Nephron (organoid): Measurements from ENCODE around the gene DRD3.

Experiments
- H3K27ac Mint-ChIP-seq, 3 experiments: 2 replicates each; pipeline ENCODE4 v1.8.0; 2020; ENCODE audit warnings: mixed read lengths in 3 of 3, mild to moderate bottlenecking in 2 of 3, moderate library complexity in 1 of 3
- H3K27me3 Mint-ChIP-seq: 2 replicates; pipeline ENCODE4 v1.8.0; 2021; ENCODE audit warnings: low read depth, mild to moderate bottlenecking, moderate library complexity, mixed read lengths
- H3K36me3 Mint-ChIP-seq: 2 replicates; pipeline ENCODE4 v1.8.0; 2020; ENCODE audit warnings: low read depth, mixed read lengths
- H3K4me1 Mint-ChIP-seq: 2 replicates; pipeline ENCODE4 v1.8.0; 2020; ENCODE audit warnings: mixed read lengths
- H3K4me3 Mint-ChIP-seq, 3 experiments: 2 replicates each; pipeline ENCODE4 v1.8.0; 2020; ENCODE audit warnings: mild to moderate bottlenecking in 3 of 3, mixed read lengths in 3 of 3, moderate library complexity in 2 of 3
- H3K9me3 Mint-ChIP-seq: 2 replicates; pipeline ENCODE4 v1.8.0; 2020; ENCODE audit warnings: mixed read lengths
- TF ChIP-seq, protein P1 (sequence below), 3 experiments: fragments of 200-600 bp; sonication (generic); IDR thresholded peaks; one replicate each; pipeline ENCODE4 v1.5.0; 2021; ENCODE audit warnings: antibody characterized with exemption in 3 of 3; ENCODE audit not compliant: unreplicated experiment in 3 of 3

The DRD3 gene

DNA sequence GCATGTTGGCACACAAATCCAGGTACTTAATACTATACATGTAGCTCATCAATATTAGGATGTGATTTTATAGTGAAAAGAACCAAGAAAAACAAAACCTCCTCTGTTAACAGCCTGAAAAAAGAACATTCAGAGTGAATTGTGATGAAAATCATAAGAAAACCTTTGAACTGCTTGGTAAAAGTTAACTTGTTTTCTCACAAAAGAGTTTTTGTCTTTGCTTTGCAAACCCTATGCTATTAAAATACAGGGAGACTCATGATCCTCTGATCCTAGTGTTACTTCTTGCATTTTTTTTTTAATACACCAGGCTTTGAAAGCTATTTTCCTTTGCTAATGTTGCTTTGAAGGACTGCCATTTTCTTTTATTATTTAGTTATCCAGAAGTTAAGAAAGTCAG lies 98.7 kb downstream of the DRD3 start:
- no peaks in the 10 kb centered on the region for H3K27me3 Mint-ChIP-seq

DNA sequence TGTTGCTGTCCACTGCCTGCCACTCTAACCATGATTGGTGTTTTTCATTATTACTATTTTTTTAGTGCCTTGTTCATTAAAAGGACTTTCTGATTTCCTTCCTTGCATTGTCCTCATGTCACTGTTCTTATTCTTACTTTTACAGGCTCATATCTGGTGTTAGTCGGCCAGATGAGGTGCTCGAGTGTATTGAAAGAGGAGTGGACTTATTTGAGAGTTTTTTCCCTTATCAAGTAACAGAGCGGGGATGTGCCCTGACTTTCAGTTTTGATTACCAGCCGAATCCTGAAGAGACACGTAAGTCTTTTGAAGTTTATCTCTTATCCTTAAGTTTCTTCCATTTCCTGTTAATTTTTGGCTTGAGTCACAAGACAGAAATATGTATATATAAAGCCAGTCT lies 99.1 kb downstream of the DRD3 start:
- Mint-ChIP-seq H3K4me1 (no peaks in the 10 kb centered on the region), H3K9me3 (no peaks in the 10 kb centered on the region), H3K4me3 (no peak overlapping the region), H3K36me3 (peaks cover 72% of the 10 kb centered on the region), H3K27ac (no peak overlapping the region), H3K27me3 (no peaks in the 10 kb centered on the region)
- TF ChIP-seq, protein P1, sequence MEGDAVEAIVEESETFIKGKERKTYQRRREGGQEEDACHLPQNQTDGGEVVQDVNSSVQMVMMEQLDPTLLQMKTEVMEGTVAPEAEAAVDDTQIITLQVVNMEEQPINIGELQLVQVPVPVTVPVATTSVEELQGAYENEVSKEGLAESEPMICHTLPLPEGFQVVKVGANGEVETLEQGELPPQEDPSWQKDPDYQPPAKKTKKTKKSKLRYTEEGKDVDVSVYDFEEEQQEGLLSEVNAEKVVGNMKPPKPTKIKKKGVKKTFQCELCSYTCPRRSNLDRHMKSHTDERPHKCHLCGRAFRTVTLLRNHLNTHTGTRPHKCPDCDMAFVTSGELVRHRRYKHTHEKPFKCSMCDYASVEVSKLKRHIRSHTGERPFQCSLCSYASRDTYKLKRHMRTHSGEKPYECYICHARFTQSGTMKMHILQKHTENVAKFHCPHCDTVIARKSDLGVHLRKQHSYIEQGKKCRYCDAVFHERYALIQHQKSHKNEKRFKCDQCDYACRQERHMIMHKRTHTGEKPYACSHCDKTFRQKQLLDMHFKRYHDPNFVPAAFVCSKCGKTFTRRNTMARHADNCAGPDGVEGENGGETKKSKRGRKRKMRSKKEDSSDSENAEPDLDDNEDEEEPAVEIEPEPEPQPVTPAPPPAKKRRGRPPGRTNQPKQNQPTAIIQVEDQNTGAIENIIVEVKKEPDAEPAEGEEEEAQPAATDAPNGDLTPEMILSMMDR (IDR thresholded peaks at IDR 0.05; ENCODE audit: unreplicated experiment in 3 of 3), result no peak

More for the DNA sequence above, 98.7 kb downstream of the DRD3 start:
- H3K4me1 Mint-ChIP-seq, result no peaks in the 10 kb centered on the region
- no peak overlapping the region for H3K27ac Mint-ChIP-seq
- peaks cover 69% of the 10 kb centered on the region for H3K36me3 Mint-ChIP-seq
- H3K9me3 Mint-ChIP-seq, result no peaks in the 10 kb centered on the region
- no peak overlapping the region for H3K4me3 Mint-ChIP-seq
- TF ChIP-seq, protein P1 (IDR thresholded peaks at IDR 0.05; ENCODE audit: unreplicated experiment in 3 of 3), result no peak

DNA sequence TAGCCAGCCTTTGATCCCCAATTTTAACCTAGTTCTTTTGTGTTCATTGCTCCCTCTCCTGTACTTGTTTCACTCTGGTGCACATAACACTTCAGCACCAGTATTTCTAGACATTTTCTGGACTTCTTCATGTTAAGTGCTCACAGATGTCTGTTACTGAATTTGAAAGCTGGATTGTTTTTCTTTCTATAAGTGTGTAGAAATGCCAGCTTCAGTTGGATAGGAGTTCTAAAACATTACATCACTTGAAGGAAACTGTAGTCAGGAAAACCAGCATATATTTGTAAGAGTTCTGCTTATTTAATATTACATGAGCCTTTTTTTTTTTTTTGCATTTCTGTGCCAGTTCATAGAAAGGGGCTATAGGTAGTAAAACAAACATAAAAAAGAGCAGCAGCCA lies 100.7 kb downstream of the DRD3 start:
- Mint-ChIP-seq H3K4me1 (no peaks in the 10 kb centered on the region), H3K27ac (no peak overlapping the region), H3K4me3 (no peak overlapping the region), H3K27me3 (no peaks in the 10 kb centered on the region), H3K36me3 (peaks cover 74% of the 10 kb centered on the region), H3K9me3 (no peaks in the 10 kb centered on the region)
- TF ChIP-seq, protein P1 (IDR thresholded peaks at IDR 0.05; ENCODE audit: unreplicated experiment in 3 of 3), result no peak
